ENCODE results near the gene MYBPC2. TPM values are rescaled to one million over a fixed set of nuclear protein-coding genes. Genes with fewer than 3 reads are reported as not detected.
A peak's percentile ranks its signal among the peaks of the same experiment; 100 is the strongest.
"Not testable (repeated sequence)": the region's sequence is repeated elsewhere in the genome, so short reads cannot be mapped to it uniquely, and the experiment has no call there.

MYBPC2 gene
- total RNA-seq, 2 donors from 2014 or later: 0.86 to 1.3 TPM

DNA sequence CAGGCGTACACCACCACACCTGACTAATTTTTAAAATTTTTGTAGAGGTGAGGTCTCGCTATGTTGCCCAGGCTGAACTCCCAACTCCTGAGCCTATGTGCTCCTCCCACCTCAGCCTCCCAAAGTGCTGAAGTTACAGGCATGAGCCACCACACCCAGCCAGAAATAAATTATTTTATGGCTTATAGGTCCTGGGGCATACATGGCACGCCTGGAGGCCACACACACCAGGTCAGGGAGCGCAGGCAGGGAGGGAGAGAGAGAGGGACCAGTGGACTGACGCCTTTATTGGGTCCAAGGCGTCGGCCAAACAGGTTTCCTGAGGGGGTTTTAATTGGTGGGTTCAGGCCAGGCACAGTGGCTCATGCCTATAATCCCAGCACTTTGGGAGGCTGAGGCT is 7.1 kb upstream of the MYBPC2 start:
- DNase-seq (no peak), ATAC-seq (replicated peaks in 1 of 2) (no peak)
- peaks cover 0 to 6% of the 10 kb centered on the region in 2 donors for H3K36me3 Mint-ChIP-seq (ENCODE audit: insufficient read depth in 2 of 2)
- no peak overlapping the region for H3K27ac Mint-ChIP-seq
- peaks cover 21% of the 10 kb centered on the region for H3K27me3 Mint-ChIP-seq (ENCODE audit: low read depth)
- H3K4me3 Mint-ChIP-seq: no peak overlapping the region
- peaks cover 0 to 3% of the 10 kb centered on the region in 2 donors for H3K9me3 Mint-ChIP-seq
- peaks cover 14% of the 10 kb centered on the region for H3K4me1 Mint-ChIP-seq (ENCODE audit: low read depth)

- no peaks in the 10 kb centered on the region for H3K9me3 Mint-ChIP-seq
- peak overlapping the region; percentile 37 to 49 for H3K4me3 Mint-ChIP-seq
- H3K27me3 Mint-ChIP-seq (ENCODE audit: low read depth): peaks cover 26% of the 10 kb centered on the region
- H3K27ac Mint-ChIP-seq: no peak overlapping the region
- no peak for DNase-seq
- H3K36me3 Mint-ChIP-seq (ENCODE audit: insufficient read depth in 2 of 2): no peaks in the 10 kb centered on the region
- ATAC-seq (replicated peaks in 1 of 2): no peak
- peaks cover 20% of the 10 kb centered on the region for H3K4me1 Mint-ChIP-seq (ENCODE audit: low read depth)
These were observed 5.3 kb upstream of the MYBPC2 start for GRCh38 chr19:50427318-50427925.

- DNase-seq (peak; percentile 37 to 39), ATAC-seq (replicated peaks in 1 of 2) (no peak)
- H3K27me3 Mint-ChIP-seq (ENCODE audit: low read depth): peaks cover 31% of the 10 kb centered on the region
These were observed 4.7 kb upstream of the MYBPC2 start for GRCh38 chr19:50427997-50428425.

DNA sequence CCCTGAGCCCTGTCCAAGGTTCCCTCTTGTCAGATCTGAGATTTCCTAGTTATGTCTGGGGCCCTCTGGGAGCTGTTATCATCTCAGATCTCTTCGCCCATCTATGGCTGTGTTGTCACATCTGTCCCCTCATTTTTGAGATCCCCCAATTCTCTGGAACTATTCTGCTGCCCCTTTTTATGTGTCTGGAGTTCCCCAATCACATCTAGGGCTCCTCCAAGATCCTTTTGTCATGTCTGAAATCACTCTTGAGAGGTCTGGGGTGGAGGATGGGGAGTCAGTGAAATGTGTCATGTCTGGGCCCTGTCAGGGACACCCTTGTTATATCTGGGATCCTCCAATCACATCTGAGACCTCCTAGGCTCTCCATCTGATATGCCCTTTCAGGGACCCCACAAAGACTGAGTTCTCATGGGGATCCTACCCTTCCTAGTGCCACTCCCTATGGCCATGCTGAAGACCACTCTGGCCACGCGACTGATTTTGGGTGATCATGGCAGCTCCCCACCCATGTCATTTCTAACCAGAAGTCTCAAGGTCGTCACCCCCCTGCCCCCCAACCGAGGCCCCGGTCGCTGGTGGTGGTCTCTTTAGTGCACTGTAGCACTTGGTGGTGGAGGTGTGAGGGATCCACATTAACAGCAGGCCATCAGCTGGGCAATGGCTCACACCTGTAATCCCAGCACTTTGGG is 3.8 kb upstream of the MYBPC2 start:
- no peaks in the 10 kb centered on the region for H3K9me3 Mint-ChIP-seq
- no peaks in the 10 kb centered on the region for H3K36me3 Mint-ChIP-seq (ENCODE audit: insufficient read depth in 2 of 2)
- DNase-seq (no peak), ATAC-seq (replicated peaks in 1 of 2) (no peak)
- peaks cover 20% of the 10 kb centered on the region for H3K4me1 Mint-ChIP-seq (ENCODE audit: low read depth)
- H3K4me3 Mint-ChIP-seq: peak overlapping the region; percentile 24 to 29
- peaks cover 37% of the 10 kb centered on the region for H3K27me3 Mint-ChIP-seq (ENCODE audit: low read depth)
- H3K27ac Mint-ChIP-seq: no peak overlapping the region

More at GRCh38 chr19:50427997-50428425, 4.7 kb upstream of the MYBPC2 start:
- Mint-ChIP-seq H3K27ac (no peak overlapping the region), H3K36me3 (ENCODE audit: insufficient read depth in 2 of 2) (no peaks in the 10 kb centered on the region), H3K4me3 (peak overlapping the region; percentile 54 to 55), H3K4me1 (ENCODE audit: low read depth) (peaks cover 20% of the 10 kb centered on the region), H3K9me3 (no peaks in the 10 kb centered on the region)

DNA sequence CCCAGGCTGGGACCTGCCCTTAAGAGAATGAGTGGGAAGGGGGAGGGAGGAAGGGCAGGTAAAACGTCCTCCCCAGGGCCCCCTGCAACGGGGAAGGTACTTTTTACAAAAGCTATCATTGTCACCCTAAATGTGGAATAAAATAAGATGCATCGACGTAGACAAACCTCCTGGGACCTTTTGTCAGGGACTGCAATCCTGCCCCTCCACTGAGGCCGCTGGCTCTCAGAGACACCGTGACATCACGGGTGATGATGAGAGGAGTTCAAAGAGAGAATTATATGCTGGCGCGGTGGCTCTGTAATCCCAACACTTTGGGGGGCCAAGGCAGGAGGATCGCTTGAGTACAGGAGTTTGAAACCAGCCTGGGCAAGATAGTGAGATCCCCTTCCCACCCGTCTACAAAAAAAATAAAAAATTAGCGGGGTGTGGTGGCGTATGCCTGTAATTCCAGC is 1.8 kb upstream of the MYBPC2 start:
- H3K27ac Mint-ChIP-seq: no peak overlapping the region

GRCh38 chr19:50431343-50432220 is 1.1 kb upstream of the MYBPC2 start:
- Mint-ChIP-seq H3K4me3 (peak overlapping the region; percentile 91 to 92), H3K9me3 (no peaks in the 10 kb centered on the region), H3K27me3 (ENCODE audit: low read depth) (peaks cover 51% of the 10 kb centered on the region), H3K36me3 (ENCODE audit: insufficient read depth in 2 of 2) (no peaks in the 10 kb centered on the region), H3K4me1 (ENCODE audit: low read depth) (peaks cover 20% of the 10 kb centered on the region), H3K27ac (peak overlapping the region; percentile 61)
- peak; percentile 87 to 92 for DNase-seq
- peak; percentile 94 to 97 for ATAC-seq (replicated peaks in 1 of 2)

More for the DNA sequence above, 1.8 kb upstream of the MYBPC2 start:
- Mint-ChIP-seq H3K27me3 (ENCODE audit: low read depth) (peaks cover 44% of the 10 kb centered on the region), H3K9me3 (no peaks in the 10 kb centered on the region), H3K4me3 (peak overlapping the region; percentile 91 to 92), H3K36me3 (ENCODE audit: insufficient read depth in 2 of 2) (no peaks in the 10 kb centered on the region), H3K4me1 (ENCODE audit: low read depth) (peaks cover 20% of the 10 kb centered on the region)
- DNase-seq (no peak), ATAC-seq (replicated peaks in 1 of 2) (no peak)

DNA sequence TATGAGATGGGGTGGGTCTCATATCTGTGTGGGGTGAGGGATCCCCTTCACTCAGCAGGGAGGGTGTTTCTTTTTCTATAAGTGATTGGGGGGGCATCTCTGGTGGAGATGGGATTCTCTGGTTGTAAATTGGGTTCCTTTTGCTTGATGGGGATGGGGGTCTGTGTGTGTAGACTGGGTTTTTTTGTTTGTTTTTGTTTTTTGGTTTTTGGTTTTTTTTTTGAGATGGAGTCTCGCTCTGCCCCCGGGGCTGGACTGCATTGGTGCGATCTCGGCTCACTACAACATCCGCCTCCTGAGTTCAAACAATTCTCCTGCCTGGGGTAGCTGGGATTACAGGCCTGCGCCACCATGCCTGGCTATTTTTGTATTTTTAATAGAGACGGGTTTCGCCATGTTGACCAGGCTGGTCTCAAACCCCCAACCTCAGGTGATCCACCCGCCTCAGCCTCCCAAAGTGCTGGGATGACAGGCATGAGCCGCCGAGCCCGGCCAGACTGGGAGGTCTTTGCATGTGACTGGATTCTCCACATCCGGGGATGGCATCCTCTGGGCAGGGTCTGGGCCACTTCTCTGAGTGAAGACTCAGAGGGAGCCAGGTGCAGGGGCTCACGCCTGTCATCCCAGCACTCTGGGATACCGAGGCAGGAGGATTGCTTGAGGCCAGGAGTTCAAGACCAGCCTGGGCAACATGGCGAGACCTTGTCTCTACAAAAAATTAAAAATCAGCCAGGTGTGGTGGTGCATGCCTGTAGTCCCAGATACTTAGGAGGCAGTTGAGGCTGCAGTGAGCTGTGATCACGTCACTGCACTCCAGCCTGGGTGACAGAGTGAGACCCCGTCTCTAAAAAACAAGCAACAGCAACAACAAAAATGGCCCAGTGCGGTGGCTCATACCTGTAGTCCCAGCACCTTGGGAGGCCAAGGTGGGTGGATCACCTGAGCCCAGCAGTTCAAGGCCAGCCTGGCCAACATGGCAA is 799 bp downstream of the MYBPC2 start:
- no peaks in the 10 kb centered on the region for H3K36me3 Mint-ChIP-seq (ENCODE audit: insufficient read depth in 2 of 2)
- no peaks in the 10 kb centered on the region for H3K9me3 Mint-ChIP-seq
- peaks cover 20% of the 10 kb centered on the region for H3K4me1 Mint-ChIP-seq (ENCODE audit: low read depth)
- ATAC-seq (replicated peaks in 1 of 2) (no peak), DNase-seq (no peak)
- peaks cover 56% of the 10 kb centered on the region for H3K27me3 Mint-ChIP-seq (ENCODE audit: low read depth)
- H3K4me3 Mint-ChIP-seq: peak overlapping the region; percentile 72 to 76
- peak overlapping the region; percentile 84 for H3K27ac Mint-ChIP-seq

DNA sequence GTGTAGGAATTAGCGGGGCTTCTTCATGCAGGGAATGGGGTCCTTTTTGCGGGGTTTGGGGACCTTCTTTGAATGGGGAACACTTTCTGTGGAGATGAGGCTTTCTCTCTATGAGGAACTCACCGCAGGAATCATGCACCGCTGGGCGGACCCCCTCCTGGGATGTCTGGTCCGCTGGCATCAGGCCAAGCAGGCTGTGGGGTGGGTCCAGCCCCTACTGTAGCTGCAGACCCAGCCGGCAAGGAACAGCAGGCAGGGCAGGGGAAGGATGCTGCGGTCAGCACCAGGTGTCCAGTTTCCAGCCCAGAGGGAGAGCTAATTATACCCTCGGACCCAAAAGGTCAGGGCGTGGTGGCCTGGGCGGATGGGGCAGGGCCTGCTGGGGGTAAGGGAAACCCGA is 1.8 kb downstream of the MYBPC2 start:
- Mint-ChIP-seq H3K4me1 (ENCODE audit: low read depth) (peaks cover 14% of the 10 kb centered on the region), H3K27ac (no peak overlapping the region), H3K4me3 (no peak overlapping the region), H3K9me3 (no peaks in the 10 kb centered on the region), H3K27me3 (ENCODE audit: low read depth) (peaks cover 46% of the 10 kb centered on the region), H3K36me3 (ENCODE audit: insufficient read depth in 2 of 2) (no peaks in the 10 kb centered on the region)
- no peak for DNase-seq
- ATAC-seq (replicated peaks in 1 of 2): no peak

GRCh38 chr19:50435221-50435620 is 2.5 kb downstream of the MYBPC2 start:
- Mint-ChIP-seq H3K4me3 (no peak overlapping the region), H3K27ac (no peak overlapping the region), H3K4me1 (ENCODE audit: low read depth) (peaks cover 14% of the 10 kb centered on the region), H3K9me3 (no peaks in the 10 kb centered on the region), H3K36me3 (ENCODE audit: insufficient read depth in 2 of 2) (no peaks in the 10 kb centered on the region), H3K27me3 (ENCODE audit: low read depth) (peaks cover 44% of the 10 kb centered on the region)
- no peak for ATAC-seq (replicated peaks in 1 of 2)
- DNase-seq: no peak

DNA sequence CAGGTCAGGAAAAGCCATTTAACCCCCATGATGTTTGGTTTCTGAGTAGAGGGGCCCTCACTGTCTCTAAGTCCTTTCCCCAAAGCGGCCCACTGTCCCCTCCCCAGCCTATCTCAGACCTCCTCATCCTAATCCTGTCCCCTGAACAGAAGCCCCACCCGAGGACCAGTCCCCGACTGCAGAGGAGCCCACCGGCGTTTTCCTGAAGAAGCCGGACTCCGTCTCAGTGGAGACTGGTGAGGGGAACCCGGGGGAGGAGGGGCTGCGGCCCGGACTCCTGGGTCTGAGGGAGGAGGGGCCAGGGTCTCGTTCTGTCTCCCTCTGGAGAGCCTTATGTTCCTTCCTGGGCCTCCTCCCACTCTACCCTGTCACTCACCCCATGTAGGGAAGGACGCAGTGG is 2.9 kb downstream of the MYBPC2 start:
- DNase-seq: no peak
- Mint-ChIP-seq H3K36me3 (ENCODE audit: insufficient read depth in 2 of 2) (no peaks in the 10 kb centered on the region), H3K4me1 (ENCODE audit: low read depth) (peaks cover 11% of the 10 kb centered on the region), H3K9me3 (no peaks in the 10 kb centered on the region), H3K4me3 (no peak overlapping the region), H3K27ac (no peak overlapping the region), H3K27me3 (ENCODE audit: low read depth) (peaks cover 40% of the 10 kb centered on the region)
- ATAC-seq (replicated peaks in 1 of 2): no peak

- Mint-ChIP-seq H3K36me3 (ENCODE audit: insufficient read depth in 2 of 2) (no peaks in the 10 kb centered on the region), H3K4me1 (ENCODE audit: low read depth) (no peaks in the 10 kb centered on the region), H3K4me3 (no peak overlapping the region), H3K9me3 (no peaks in the 10 kb centered on the region), H3K27ac (no peak overlapping the region), H3K27me3 (ENCODE audit: low read depth) (peaks cover 25% of the 10 kb centered on the region)
- no peak for DNase-seq
- no peak for ATAC-seq (replicated peaks in 1 of 2)
These were observed 5.3 kb downstream of the MYBPC2 start for GRCh38 chr19:50437862-50438449.

- not testable (repeated sequence) for H3K9me3 Mint-ChIP-seq; H3K4me1 Mint-ChIP-seq (ENCODE audit: low read depth); DNase-seq; ATAC-seq (replicated peaks in 1 of 2); H3K36me3 Mint-ChIP-seq (ENCODE audit: insufficient read depth in 2 of 2); H3K27ac Mint-ChIP-seq; H3K4me3 Mint-ChIP-seq
- peaks cover 23% of the 10 kb centered on the region for H3K27me3 Mint-ChIP-seq (ENCODE audit: low read depth)
These were observed 6.4 kb downstream of the MYBPC2 start for GRCh38 chr19:50439130-50439529.

Measured in activated T-cell treated with anti-CD3 and anti-CD28 coated beads, Interleukin-2, amount 50 U/mL, for 72 hours (primary cell).